Ecto neural progenitor cell (in vitro differentiated cells): ENCODE measurements around the gene SLC25A43.
"Not testable (repeated sequence)": the region's sequence is repeated elsewhere in the genome, so short reads cannot be mapped to it uniquely, and the experiment has no call there.

ENCODE experiments used
- DNase-seq: peaks from one replicate; pipeline ENCODE4 v3.0.0-alpha.2; 2018; ENCODE audit warnings: low spot score

The SLC25A43 gene

DNA sequence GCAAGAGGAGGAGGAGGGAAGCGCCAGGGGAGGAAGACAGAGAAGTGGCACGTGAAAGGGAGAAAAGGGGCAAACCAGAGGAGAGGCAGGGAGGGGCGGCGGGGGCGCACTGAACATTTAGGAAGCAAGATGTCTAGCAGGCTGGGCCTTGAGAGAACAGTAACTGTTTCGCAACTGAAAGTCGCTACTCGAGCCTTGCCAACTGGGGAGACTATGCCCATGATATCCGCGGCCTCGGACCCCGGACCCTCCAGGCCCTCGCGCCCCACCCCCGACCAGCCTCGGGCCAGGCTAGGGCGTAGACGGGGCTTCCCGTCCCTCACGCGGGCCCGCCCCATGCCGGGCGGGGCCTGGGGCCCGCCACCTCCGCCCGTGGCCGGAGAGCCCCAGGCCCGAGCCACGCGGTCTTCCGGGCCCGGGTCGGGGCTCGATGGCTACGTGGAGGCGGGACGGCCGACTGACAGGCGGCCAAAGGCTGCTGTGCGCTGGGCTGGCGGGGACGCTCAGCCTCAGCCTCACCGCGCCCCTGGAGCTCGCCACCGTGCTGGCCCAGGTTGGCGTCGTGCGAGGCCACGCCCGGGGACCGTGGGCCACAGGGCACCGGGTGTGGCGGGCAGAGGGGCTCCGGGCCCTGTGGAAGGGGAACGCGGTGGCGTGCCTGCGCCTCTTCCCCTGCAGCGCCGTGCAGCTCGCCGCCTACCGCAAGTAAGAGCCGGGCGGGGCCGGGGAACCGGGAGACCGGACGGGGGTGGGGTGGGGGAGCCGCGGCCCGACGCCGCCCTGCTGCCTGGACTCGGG lies at the start of gene SLC25A43:
Gene SLC25A43 (plus strand): TSS at position 363 of the 798 bp plus-strand sequence. CDS start 68 bp downstream, at position 431.
- peak; percentile 55 for DNase-seq

DNA sequence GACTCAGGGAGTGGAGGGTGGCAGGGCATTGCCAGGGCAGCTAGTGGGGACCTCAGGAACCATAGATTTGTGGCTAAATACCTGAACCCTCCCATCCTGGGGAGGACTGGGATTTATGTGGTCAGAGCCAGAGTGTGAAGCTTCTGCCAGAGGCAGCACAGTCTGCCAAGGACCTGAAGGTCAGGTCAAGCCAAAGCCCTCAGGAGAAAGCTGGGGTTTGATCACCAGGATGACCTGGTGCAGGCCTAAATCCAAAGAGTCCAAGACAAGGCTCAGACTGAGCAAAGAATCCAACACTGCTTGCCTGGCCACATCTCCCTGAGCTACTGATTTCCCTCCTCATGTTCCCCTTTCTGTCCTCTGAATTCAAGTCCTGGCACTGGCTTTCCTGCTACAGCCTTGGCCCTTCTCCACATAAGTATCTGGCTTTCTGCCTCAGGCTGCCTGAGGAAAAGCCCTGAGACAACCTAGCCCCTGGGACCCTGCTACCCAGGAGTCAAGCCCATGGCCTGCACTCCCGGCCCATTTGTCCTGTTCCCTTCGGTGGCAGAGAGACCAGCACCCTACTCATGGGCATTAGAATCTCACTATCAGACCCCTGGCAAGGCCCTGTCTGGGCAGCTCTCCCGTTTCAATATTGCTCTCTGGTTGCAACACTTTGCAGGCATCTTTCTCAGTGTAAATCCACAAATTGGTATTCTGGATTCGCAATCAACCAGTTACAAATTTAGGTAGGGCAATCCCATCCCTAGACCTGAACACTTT lies 39.3 kb upstream of the SLC25A43 start:
- no peak for DNase-seq

DNA sequence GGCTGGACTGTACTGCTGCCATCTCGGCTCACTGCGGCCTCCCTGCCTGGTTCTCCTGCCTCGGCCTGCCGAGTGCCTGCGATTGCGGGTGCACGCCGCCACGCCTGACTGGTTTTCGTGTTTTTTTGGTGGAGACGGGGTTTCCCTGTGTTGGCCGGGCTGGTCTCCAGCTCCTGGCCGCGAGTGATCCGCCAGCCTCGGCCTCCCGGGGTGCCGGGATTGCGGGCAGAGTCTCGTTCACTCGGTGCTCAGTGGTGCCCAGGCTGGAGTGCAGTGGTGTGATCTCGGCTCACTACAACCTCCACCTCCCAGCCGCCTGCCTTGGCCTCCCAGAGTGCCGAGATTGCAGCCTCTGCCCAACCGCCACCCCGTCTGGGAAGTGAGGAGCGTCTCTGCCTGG lies 37.7 kb upstream of the SLC25A43 start:
- not testable (repeated sequence) for DNase-seq

DNA sequence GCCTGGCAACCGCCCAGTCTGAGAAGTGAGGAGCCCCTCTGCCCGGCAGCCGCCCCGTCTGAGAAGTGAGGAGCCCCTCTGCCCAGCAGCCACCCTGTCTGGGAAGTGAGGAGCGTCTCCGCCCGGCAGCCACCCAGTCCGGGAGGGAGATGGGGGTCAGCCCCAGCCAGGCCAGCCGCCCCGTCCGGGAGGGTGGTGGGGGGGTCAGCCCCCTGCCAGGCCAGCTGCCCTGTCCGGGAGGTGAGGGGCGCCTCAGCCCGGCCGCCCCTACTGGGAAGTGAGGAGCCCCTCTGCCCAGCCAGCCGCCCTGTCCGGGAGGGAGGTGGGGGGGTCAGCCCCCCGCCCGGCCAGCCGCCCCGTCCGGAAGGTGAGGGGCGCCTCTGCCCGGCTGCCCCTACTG lies 37.1 kb upstream of the SLC25A43 start:
- not testable (repeated sequence) for DNase-seq

DNA sequence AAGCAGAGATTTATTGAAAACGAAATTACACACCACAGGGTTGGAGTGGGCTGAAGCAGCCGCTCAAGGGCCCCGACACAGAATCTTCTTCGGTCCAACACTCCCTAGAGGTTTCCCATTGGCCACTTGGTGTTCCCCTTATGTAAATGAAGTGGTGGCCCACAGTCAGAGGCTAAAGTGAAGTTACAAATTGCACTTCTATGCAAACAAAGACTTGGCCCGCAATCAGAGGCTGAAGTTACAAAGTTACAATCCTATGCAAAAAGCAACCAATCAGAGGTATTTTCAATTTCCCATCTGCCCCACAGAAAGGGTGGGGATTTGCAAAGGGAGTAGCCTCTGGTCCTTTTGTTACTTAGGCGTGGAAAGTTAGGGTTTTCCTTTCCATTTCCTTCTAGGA lies 35.7 kb upstream of the SLC25A43 start:
- no peak for DNase-seq

DNA sequence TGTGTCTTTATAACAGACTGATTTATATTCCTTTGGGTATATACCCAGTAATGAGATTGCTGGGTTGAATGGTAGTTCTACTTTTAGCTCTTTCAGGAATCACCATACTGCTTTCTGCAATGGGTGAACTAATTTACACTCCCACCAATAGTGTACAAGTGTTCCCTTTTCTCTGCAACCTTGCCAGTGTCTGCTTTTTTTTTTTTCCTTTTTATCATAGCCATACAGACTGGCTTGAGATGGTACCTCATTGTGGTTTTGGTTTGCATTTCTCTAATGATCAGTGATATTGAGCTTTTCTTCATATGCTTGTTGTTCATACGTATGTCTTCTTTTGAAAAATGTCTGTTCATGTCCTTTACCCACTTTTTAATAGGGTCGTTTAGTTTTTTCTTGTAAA lies 27.3 kb upstream of the SLC25A43 start:
- DNase-seq: not testable (repeated sequence)

DNA sequence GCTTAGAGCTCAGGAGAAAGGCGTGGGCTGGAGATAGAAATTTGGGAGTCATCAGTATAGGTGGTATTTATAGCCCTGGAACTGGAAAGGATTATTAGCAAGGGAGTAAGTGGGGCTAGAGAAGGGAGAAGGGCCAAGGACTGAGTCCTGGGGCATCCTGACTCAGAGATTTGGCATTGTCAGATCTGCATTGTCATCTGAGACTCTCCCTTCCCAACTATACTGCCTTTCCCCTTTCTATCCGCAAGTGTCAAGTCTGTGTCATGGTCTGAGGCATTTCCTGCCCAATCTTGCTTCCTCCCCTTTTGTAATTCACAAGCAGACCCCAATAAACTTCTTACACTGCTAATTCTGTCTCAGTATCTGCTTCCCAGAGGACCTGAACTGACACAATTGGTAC lies 24.4 kb upstream of the SLC25A43 start:
- DNase-seq: no peak

DNA sequence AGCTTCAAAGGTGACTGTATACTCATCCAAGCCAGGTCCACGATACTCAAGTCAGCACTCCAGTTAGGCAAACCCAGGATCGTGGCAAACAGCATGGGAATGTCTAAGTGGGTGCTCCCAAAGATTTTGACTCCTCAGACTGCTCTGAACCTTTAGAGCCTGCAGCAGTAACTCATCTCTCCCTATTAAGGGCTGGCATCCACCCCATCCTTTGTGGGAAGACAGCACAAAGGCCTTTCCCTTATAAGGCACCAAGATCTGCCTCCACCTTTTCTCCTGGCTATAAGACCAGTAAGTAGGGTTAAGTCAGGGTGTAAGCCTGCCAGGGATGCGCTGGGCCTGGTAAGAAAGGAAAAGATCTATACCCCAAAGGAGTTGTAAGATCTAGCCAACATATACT lies 23.6 kb upstream of the SLC25A43 start:
- no peak for DNase-seq

DNA sequence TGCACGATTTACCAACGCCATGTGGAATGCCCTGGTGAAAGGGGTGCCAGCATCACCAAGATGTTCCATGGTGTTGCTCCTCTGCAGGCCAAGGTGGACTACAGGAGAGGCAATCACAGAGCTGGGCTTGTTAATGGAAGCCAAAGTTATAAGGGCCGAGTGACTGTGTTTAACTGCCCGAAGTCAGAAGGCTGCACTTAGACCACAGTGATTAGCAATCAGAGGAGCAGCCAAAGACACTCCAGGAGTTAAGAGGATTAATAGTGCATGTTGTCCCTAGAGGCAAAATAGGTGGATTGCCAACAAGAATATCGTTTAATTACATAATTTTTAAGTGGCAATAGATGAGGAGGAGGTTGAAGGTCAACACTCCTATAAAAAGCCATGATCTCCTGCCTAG lies 22.8 kb upstream of the SLC25A43 start:
- DNase-seq: no peak

DNA sequence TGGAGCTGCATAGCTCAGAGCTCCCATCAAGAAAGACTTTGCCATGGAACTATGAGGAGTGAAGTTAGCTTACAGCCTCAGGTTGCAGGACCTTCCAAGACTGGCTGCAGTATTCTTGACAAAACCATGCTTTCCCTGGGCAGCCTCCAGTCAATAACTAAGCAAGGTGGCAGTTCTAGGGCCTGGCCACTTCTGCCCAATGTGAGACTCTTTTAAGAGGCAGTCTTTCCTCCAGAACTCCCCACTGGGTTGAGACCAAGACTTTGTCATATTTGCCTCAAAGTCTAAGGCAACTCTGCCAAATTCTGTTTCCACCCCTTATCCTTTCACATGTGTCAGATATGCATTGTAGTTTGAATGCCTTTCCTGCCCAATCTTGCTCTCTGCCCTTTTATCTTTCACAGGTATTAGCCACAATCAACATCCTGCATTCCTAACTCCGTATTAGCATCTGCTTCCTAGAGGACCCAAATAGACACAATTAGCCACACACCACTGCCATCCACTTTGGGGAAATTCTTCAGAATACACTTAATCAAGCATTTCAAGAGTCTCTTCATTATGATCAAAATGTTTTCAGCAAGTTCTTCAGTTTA lies 17.7 kb upstream of the SLC25A43 start:
- no peak for DNase-seq

DNA sequence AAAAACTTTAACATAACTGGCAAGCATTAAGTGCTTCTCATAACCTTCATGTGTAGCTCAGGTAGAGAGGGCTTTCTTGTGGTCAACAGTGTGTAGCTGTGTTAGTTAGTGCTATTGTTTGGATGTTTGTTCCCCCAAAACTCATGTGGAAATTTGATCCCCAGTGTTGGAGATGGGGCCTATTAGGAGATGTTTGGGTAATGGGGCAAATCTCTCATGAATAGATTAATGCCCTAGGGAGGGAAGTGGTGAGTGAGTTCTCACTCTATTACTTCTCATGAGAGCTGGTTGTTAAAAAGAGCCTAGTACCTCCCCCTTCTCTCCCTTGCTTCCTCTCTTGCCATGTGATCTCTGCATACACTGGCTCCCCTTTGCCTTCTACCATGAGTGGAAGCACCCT lies 16.5 kb upstream of the SLC25A43 start:
- no peak for DNase-seq

DNA sequence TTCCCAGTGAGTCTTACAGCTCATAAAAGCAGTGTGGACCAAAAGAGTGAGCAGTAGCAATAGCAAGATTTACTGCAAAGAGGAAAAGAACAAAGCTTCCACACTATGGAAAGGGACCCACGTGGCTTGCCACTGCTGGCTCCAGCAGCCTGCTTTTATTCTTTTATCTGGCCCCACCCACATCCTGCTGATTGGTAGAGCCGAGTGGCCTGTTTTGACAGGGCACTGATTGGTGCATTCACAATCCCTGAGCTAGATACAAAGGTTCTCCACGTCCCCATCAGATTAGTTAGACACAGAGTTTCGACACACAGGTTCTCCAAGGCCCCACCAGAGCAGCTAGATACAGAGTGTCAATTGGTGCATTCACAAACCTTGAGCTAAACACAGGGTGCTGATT lies 12.5 kb upstream of the SLC25A43 start:
- not testable (repeated sequence) for DNase-seq

DNA sequence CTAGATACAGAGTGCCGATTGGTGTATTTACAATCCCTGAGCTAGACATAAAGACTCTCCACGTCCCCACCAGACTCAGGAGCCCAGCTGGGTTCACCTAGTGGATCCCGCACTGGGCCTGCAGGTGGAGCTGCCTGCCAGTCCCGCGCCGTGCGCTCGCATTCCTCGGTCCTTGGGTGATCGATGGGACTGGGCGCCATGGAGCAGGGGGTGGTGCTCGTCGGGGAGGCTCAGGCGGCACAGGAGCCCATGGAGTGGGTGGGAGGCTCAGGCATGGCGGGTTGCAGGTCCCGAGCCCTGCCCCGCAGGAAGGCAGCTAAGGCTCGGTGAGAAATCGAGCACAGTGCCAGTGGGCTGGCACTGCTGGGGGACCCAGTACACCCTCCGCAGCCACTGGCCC lies 11.7 kb upstream of the SLC25A43 start:
- not testable (repeated sequence) for DNase-seq

DNA sequence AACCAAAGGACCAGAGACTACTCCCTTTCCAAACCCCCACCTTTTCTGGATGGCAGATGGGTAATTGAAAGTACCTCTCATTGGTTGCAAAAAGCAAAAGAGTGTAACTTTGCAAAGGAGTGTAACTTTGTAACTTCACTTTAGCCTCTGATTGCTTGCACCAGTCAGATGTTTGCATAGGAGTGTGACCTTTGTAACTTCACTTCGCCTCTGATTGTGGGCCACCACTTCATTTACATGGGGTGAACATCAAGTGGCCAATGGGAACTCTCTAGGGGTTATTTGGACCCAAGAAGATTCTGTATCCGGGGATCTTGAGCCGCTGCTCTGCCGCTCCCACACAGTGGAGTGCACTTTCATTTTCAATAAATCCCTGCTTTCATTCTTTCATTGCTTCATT lies 9.9 kb upstream of the SLC25A43 start:
- DNase-seq: no peak

DNA sequence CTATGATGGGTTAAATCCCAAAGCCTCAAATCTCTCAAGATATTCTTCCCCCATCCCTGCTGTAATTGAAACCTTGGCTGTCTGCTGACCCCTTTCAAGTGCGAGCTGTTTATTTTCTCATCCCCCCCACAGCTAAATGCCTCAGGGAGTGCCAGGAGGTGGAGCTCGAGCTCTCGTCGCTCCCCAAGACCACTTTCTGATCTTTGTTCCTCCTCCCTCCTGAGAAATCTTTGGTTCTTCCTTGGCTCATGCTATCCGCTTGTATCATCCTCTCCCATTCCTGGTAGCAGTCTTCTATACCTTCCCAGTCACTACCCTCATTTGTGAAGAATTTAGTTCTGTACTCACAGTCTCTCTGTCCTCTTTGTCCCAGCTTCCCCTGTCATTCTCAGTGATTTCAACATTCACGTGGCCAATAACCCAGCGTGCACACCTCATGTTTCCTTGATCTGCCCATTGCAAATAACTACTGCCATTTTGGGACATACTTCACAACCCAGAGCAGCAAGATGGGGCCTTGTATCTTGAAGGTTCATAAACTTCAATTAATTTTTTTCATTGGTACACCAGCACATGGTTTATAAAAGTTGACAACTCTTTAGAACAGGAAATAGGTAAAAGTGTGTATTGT lies 9.2 kb upstream of the SLC25A43 start:
- no peak for DNase-seq

DNA sequence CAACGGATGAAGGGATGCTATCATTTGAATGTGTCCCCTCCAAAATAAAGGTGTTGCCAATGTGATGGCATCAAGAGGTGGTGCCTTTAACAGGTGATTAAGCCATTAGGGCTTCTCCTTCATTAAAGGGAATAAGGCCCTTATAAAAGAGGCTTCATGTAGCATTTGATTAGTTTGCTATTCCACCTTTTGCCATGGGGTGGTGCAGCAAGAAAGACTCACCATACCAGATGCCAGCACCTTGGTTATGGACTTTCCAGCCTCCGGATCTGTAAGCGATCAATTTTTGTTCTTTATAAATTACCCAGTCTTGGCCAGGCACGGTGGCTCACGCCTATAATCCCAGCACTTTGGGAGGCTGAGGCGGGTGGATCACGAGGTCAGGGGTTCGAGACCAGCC lies 7.9 kb upstream of the SLC25A43 start:
- no peak for DNase-seq

DNA sequence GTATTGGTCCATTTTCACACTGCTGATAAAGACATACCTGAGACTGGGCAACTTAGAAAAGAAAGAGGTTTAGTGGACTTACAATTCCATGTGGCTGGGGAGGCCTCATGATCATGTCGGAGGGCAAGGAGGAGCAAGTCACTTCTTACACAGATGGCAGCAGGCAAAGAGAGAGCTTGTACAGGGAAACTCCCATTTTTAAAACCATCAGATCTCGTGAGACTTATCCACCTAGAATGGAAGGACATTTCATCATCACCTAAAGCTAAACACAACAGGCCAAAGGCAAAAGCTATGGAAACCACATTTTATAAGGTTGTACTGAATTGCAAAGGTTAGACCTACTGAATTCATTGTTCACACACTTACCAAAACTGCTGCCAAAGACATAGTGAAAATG lies 6.0 kb upstream of the SLC25A43 start:
- DNase-seq: no peak

DNA sequence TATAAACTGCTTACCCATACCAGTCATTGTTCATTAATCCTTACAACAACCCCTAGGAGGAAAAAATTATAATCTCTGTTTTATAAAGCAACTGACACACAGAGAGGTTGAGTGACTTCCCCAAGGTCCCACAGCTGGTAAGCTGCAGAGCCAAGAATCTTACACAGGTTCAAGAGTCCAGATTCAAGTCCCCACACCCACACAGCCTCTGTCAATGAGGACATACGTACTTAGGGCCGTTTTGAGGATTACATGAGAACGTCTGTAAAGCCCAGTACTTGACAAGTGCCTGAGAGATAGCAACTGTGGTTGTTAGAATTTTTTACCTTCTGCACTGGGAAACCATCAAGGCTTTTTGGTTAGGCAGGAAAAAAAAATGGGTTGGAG lies 556 bp upstream of the SLC25A43 start:
- no peak for DNase-seq

DNA sequence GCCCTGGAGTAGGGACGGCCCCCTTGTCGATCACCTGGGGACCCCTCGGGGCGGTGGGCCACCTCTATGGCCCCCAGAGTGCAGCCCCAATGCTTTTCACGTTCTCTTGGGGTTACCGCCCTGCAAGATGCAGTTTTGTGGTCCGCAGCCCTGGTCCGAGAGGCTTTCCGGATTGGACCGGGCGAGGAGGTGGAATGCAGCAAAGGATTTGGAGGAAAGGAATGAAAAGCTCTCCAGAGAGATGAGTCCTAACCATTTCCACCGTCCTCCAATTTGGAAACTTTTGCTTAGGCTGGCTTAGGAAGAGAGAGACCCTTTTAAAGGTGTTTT lies 601 bp downstream of the SLC25A43 start:
- no peak for DNase-seq

DNA sequence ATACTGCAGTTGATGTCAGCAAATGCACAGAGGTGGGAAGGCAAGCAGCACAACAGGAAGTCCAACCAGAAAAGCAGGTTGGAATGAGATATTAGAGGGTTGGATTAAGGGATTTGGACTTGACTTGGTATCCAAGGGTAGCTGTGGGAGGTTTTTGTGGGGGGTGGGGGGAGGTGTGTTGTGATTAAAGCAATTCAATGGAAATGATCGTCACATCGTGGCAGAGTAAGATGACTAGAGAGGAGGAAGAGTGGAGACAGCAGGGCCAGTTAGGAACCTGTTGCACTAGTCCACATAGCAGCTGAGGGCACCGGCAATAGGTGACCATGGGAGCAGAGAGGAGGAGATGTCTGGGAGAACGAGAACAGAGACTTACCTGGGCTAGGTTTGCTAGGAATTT lies 2.4 kb downstream of the SLC25A43 start:
- no peak for DNase-seq

DNA sequence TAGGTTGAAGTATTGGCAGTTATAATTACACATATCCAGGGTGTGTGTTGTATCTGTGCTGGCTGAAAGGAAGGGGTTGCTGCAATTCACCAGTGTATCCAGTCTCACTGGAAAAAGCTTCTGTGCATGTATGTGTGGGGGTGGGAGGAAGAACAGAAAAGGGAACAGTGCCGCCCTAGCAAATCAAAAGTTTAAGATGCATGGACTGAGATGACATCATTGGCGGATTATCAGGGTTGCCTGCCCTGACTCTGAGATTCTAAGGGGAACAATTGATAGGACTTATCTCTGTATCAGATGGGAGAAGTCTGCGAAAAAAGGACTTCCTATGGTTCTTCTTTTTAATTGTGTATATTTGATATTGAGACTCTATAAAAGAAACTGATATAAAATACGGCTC lies 3.5 kb downstream of the SLC25A43 start:
- no peak for DNase-seq

DNA sequence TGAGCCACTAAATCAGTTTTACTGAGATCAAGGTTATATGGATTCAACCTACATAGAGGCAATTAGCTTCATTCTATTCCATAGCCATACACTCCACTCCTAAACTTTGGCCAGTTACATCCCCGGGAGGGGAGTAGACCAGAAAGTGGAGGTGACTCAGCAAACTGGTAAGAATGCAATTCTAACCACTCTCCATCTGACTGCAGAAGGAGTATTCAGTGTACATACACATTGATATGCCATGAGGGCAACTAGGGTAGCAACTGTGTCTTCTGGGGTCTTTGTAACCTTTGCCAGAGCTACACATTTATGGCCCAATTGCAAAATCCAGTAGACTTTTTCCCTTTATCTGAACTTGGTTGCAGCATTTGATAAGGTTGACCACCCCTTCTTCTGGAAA lies 7.6 kb downstream of the SLC25A43 start:
- DNase-seq: no peak

DNA sequence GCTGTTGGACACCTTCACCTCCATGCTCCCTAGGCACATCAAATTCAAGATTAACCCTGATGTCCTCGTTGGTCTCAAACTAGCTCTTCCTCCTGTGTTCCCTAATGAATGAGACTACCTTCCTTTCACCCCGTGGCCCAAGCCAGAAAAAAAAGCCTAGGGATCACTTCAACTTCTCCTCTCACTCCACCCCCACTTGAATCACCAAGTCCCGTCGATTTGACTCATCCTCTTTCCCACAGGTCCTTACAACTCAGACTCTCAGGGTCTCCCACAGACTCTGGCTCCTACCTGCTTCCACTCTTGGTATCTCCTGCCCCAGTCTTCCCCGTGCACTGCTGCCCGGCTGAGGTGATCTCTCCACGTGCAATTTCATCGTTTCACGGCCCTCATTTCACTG lies 8.5 kb downstream of the SLC25A43 start:
- no peak for DNase-seq
